Kidney capillary endothelial cell (primary cell): ENCODE data around the gene ITPR2.
A peak's percentile ranks its signal among the peaks of the same experiment; 100 is the strongest.
"Not testable (repeated sequence)": the region's sequence is repeated elsewhere in the genome, so short reads cannot be mapped to it uniquely, and the experiment has no call there.

Experiments used
- DNase-seq: peaks from one replicate; pipeline ENCODE4 v3.0.0-alpha.2; 2018; ENCODE audit warnings: low spot score

ITPR2 gene

DNA sequence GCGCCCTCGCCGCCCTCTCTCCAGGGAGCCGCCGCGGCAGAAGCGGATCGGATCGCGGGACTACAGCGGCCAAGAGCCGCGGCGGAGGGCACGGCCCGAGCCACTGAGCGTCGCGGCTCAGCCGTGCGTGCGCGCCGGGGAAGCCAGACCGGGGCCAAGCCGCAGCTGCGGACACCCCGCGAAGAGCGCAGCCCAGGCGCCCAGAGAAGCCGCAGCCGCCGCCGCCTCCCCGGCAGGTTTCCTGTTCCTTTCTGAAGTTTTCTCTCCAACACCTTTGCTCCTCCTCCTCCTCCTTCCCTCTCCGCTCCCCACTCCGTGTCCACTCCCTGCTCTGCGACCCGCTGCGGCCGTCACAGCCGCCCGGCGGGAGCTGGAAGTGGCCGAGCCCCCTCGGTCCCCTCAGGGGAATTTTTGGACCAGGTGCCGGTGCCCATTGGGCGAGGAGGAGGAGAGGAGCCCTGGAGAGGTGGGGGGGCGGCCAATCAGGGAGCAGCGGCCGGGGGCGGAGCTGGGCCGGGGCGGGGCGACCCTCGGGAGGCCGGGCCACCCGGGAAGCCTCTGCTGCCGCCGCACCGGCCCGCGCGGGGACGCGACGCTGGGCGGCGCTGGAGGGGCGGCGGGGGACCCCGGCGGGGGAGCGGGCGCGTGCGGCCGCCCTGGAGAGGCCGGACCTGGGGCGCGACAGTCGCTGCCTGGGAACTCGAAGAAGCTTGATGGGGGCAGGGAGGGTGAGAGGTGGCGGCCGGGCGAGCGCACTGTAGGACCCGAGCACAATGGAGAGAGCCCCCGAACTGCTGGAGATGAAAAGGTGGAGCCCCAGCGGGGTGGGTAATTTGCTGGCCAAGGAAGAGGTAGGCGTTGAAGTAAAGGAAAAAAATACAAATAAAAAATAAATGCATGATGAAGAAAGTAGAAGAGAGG is at the start of gene ITPR2:
ITPR2 (minus strand) TSS at position 373 of the 921 bp plus-strand sequence. CDS start 413 bp downstream, outside the sequence.
- DNase-seq: peak; percentile 51

DNA sequence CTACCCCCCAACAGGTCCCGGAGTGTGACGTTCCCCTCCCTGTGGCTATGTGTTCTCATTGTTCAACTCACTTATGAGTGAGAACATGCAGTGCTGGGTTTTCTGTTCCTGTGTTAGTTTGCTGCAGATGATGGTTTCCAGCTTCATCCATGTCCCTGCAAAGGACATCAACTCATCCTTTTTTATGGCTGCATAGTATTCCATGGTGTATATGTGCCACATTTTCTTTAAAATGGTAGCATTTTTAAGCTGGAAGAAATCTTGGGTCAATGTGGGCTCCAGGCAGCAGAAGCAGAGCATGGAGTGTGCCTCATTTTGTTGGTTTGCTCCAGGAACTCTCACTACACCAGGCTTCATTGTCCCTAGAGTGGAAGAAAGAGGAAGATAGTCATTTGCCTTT is 47.6 kb upstream of the ITPR2 start:
- no peak for DNase-seq

DNA sequence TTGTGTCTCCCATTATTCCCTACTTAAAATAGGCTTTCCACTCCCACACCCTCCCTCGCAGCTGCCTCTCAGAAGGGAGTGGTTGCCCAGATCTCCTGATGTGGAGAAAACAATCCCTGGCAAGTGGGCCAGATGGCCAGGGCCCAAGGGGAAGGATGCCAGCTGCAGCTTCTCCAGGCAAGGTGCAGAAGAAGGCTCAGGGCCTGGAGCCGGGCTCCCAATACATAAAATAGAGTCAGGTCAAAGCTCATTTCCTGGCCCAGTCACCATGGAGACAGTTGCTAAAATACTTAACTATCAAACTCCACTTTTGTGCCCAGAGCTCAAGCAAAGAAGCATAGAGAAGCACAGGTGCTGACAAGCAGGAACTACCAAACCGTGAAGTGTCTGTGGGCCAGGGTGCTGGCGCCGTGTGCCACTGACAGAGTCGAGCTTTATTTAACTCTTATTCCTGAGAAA is 45.7 kb upstream of the ITPR2 start:
- DNase-seq: no peak

DNA sequence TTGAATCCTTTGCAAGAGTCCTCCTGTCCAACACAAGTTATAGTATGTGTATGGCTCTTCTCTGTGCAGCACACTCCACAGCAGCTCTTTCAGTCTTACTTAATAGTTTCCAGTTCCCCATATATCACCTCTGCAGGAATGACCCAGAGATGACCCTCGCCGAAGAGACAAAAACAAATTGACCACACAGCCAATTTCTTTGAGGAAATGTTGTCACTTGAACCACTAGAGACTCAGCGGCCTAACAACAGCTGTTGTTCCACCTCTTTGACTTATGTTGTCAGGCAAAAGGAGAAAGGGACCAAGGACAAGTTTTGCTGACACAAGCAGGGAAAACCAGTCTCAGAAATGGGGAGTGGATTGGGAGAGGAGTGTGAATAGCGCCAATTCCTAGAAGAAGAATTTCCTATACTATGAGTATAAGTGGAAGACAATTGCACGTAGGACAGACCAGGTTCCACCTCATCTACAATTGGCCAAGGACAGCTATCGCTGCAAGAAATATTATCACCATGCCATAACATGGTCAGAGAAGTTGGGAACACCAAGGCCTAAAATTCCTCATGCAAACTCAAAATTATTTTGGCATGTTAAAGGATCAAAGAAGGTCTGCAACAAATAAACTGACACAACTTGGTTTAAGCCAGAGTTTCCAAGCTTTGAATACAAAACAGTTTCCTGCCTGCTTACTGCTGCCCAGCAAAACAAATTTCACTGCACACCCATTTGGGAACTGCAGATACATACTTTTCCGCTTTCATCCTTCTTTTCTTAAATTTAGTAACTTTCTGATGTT is 41.7 kb upstream of the ITPR2 start:
- DNase-seq: no peak

DNA sequence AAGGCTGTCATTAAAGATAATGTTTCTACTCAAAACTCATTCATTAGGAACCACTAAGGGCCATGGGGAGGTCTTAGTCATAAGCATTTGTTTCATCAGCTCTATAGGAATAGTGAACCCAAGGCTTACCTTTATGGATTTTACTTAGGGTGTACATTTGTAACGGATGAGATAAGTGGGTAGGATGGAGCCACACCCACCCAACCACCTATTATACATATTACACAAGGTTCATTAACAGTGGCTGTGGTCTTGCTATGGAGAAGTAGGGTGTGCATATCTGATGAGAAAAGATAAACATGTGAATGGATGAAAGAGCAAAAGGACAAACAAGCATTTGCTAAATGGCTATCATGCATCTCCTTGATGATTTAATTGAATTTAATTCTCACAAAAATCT is 39.6 kb upstream of the ITPR2 start:
- no peak for DNase-seq

DNA sequence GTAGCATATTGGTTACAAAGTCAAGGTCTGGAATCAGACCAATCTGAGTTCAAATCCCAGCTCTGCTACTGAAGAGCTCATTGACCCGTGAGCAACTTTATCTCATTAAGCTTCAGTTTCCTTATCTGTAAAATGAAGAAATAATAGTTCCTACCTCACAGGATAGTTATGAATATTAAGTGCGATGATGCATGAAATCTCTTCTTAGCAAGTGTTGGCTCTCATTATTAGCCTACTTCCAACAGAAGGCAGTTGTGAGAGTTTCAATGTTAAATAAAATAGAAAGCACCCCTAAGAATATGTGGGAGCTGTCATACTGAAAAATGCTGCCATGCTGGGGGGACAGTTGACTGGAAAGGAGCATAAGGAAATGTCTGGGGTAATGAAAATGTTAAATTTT is 39.0 kb upstream of the ITPR2 start:
- no peak for DNase-seq

DNA sequence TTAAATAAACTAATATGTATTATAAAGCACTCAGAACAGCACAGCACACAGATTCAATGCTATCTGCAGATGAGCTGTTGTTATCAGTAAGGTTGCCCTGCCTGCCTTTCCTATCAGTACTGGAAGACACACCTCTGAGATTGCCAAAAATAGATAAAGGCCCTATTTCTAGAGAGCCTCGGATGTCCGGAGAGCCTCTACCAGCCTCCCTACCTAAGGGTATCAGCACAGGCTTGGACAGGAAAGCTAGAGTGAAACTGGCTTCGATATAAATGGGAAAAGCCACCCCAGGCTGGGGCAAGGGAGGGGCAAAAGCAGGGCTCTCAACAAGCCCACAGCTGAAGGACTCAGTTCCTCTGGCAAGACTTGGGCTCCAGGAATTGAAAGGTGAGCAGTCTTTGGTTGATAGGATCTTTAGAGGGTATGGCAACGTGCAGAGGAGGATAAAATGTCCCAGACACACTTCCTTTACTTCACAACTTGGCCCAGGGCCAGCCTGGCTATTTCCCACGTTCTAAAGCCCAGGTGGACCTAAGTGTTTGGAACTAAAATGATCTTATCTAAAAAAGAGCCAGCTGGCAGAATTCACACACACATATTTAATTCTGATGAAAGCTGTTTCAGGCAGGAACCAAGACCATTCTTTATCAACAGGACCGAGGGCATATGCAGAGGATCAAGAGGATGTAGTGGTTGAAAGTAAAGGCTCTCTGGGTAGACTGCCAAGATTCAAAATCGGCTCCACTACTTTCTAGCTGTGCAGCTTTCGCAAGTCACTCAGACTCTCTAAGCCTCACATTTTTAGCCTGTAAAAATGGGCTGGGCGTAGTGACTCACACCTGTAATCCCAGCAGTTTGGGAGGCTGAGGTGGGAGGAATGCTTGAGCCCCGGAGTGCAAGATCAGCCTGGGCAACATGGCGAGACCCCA is 37.8 kb upstream of the ITPR2 start:
- no peak for DNase-seq

DNA sequence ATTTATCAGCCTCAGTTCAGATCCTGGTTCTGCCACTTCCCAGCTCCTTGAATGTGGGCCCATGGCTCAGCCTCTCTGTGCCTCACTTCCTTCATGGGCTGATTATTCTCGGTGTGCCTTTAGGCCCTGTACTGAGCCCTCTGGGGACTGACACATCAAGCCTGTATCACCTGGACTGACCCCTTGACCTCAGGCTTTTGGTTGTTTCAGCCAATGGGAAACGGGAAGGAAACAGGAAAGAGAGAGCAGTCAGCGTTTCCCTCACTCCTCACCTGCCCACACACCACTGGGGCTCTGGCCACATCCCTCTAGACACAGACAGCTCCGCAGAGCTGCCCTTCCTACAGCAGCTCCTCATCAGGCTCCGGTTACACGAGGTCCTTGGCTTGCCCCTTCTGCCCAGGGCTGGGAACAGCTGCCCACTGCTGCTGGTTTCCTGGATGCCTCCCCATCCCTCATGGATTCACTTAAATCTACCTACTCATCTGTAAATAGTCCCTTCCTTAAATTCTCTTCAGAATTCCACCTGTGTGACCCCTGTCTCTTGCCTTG is 37.0 kb upstream of the ITPR2 start:
- no peak for DNase-seq

DNA sequence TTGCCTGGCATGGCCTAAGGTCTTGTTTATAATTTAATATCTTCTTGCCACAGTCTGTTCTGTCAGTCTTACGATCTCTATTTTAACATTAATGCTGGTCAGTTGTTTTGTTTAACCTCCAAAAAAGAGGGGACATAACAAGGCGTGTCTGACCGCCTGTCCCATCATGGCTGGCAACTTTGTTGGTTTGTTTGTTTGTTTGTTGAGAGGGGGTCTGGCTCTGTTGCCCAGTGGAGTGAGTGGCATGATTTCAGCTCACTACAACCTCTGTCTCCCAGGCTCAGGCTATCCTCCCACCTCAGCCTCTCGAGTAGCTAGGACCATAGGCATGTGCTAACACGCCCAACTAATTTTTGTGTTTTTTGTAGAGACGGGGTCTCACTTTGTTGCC is 36.1 kb upstream of the ITPR2 start:
- no peak for DNase-seq

DNA sequence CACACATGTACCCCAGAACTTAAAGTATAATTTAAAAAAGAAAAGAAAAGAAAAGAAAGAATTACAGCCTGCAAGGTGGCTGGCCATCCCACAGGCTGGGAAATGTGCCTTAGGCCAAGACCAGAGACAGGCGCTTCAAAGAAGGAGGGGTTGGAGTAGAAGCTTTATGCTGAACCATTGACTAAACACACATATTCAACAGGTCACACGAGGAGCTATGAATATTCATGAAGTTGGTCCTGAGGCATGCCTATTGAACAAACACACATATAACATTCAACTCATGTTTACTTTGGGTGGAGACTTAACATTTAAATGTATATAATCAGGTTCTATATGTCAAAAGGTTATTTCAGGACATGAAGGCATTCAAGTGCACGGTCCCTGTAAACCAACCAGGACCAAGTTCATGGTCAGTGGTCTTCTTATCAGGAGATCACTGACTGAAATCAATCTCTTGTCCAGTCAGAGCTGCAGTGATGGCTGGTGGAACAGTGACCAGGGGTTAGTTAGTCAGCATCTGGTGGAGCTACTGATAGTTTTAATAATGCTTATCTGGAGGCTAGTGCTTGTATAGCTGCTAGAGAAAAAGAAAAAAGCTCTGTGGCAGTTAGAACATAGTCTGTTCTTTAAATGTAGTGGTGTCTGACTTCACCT is 35.6 kb upstream of the ITPR2 start:
- DNase-seq: no peak

DNA sequence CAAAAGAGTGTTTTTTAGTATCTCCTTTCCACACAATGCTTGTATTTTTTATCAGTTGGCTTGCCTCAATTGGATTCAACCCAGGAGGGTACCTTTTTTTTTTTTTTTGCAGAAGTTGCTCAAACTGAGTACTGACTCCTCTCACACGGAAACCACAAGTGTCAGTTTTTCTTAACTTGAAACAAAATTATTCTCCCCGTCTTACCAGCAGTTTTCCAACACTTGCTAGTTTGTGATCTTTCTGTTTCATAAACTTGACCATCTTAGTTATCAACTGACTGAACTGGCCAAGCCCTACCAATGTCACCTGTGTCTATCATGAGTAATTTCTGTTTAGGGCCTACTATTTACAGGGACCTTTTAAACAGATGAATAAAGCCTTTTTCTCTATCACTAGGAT is 34.1 kb upstream of the ITPR2 start:
- no peak for DNase-seq

DNA sequence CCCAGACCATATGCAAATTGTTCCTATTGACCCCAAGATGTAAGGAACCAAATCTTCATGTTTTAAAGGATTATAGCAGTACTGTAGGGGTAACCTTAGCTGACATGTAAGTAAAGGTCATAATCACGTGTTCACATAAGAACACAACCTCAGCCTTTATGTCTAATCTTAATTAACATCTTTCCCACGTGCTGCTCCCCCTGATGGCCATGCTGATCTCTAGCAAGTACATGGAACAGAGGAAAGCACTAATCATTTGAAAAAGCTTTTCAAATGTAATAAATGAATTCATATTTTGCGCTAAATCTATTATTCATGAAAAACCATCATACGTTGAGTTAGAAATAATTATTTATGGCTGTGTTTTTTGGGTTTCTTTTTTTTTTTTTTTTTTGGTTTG is 30.5 kb upstream of the ITPR2 start:
- DNase-seq: no peak

DNA sequence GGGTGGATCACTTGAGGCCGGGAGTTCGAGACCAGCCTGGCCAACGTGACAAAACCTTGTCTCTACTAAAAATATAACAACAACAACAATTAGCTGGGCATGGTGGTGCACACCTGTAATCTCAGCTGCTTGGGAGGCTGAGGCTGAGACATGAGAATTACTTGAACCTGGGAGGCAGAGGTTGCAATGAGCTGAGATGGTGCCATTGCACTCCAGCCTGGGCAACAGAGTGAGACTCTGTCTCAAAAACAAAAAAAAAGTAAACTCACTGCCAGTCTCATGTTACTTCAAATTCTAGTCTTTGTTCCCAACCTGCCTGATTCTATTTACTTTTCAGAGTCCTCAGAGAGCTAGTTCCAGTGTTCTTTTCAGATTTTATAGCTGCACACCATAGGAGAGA is 29.8 kb upstream of the ITPR2 start:
- not testable (repeated sequence) for DNase-seq

DNA sequence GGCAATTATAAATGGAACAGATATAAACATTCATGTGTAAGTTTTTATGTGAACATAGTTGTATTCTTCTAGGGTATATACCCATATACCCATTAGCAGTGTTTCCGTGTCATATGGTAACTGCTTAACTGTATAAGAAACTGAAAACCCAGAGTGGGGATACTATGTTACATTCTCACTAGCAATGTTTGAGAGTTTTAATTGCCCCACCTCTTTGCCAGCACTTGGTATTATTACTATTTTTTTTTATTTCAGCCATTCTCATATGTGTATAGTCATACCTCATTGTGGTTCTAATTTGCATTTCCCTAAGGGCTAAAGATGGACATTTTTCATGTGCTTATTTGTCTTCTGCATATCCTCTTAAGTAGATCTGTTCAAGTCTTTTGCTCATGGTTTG is 28.7 kb upstream of the ITPR2 start:
- DNase-seq: no peak

DNA sequence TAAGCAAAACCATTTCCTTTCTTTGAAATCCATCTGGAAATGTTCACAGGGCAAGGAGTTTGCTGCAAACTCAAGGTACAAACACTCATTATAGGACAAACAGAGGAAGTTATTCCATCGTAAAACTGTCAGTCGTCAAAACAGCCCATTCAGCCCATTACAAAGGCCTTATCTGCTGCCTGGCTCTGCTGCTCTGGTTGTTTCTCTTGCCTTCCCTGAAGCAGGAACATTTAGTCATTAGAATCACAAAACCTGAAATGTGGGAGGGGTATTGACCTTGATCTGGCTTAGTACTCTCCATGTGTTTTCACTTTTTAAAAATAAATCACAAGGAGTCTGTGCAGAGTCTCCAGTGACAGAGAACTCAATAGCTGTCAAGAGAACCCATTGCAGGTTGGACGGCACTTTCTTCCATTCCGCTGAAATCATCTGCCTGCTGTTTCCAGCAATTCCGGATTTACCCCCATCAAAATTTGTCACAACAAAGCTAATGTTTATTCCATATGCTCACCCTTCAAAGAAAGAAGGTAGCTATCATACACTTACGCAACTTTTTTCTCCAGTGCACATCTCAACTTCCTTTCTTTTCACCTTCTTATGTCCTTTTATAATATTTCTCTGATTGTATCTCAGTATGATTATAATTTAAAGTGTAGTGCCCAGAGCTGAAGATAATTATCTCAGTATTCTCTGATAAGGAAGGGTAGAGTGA is 24.6 kb upstream of the ITPR2 start:
- DNase-seq: peak; percentile 52

DNA sequence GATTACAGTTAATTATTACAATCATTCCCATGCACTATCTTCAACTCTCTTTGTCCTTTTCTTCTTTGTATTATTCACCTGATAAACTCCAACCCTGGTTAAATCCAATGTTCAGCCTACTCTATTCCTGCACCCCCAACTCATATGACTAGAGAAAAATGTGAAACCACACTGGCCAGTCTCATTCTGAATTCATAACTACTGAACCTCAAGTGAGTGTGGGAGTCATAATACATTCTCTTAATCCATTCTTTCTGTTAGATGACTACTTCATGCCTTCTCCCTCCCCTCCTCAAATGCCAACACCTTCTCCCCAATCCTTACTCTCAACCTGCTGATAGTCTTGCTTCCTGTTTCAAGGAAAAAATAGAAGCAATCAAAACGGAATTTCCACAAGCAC is 22.3 kb upstream of the ITPR2 start:
- DNase-seq: no peak

DNA sequence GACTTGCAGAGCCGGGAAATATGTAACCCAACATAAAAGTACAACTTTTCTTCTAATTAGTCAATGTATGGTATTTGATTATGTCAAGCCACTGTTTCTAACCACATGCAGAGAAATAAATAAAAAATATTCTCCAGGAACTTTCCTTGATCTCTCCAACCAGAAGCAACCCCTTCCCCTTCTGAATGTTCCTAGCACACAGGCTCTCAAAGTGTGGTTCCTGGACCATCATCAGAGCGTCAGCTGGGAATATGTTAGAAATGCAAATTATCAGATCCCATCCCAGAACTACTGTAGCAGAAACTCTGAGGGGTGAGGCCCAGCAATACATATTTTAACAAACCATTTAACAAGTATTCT is 21.0 kb upstream of the ITPR2 start:
- DNase-seq: no peak

DNA sequence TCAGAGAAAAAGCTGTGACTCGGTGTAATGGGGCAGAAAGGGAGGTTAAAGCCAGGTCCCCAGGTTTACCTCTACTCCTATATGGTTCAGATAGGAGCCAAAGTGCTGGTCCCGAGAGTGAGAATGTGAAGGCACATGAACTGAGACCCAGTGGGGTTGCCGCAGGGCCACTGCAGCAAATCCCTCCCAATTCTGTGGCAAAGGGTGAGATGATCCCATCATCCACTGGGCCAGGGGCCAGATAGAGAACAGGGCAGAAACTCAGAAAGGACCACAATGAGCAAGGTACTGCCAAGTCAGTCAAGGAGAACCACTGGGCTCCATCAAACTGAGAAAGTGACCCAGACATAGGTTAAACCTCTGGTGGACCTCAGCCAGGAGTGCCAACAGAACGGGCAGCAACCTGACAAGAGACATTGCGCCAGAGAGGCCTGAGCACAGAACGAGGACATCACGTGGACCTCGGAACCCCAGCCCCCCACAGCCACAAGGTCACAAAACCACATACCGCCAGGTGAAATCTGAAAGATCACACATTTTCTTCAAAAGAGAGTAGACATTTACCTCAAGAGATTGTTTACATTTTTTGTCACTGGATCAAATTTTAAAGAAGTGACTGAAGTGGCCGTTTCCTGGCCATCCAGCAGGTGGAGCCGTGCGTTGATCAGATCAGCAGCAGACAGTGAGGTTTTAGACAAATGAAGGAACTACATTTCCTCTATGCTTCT is 20.5 kb upstream of the ITPR2 start:
- peak; percentile 57 for DNase-seq

DNA sequence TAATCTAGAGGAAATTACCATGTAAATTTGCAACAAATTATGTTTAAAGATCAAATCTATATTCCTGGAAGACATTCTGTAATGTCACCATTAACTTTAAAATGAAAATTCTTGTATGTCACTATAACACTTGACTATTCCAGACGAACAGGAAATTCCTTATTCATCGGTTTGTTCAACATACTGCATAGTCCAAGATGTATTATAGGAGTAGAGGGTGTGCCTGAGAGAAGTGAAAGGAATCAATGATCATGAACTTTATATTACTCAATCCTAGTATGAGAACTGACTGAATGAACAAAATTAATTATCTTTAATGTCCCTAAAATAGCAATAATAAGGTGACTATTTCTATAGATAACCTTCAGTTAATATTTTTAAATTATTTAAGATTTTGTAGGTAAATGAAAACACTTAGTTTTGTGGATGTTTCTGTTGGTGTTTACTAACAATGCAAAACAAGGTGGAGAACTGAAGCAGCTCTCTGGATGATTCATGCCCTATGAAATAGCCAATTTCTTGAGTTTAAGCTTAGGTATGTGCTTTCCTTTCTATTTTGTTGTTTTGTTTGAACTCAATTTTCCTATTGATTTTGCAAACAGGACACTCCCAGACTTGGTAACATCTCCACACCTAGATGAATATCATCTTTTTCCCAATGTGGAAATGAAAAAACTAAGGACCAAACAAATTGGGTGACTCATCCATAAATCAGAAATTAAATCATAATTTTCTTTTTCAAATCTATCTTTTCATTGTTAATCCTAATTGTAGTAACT is 18.2 kb upstream of the ITPR2 start:
- no peak for DNase-seq
